ENCODE results near the gene FRRS1.

Gene FRRS1

DNA sequence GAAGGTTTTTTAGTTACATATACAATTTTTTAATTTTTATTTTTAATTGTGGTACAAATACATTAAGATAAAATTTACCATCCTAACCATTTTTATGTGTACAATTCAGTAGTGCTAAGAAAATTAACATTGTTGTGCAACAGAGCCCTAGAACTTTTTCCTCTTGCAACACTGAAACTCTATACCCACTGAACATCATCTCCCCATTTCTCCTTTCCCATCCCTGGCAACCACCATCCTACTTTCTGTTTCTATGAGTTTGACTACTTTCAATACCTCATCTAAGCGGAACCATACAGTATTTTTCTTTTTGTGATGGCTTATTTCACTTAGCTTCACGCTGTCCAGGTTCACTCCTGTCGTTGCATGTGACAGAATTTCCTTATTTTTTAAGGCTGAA is 66.4 kb downstream of the FRRS1 start:
- H4K91ac ChIP-seq (ENCODE audit: low read depth, low read length, poor library complexity) = no peak overlapping the region
- H3K27me3 ChIP-seq (ENCODE audit: control insufficient read depth in 3 of 3, insufficient read depth in 3 of 3, low read depth in 1 of 3, low read length in 3 of 3) = no peaks in the 10 kb centered on the region
- DNase-seq (ENCODE audit: low spot score) = no peak
- no peak overlapping the region for H3K4ac ChIP-seq (ENCODE audit: low read length)
- H2AFZ ChIP-seq (ENCODE audit: low read length) = no peak overlapping the region
- no peaks in the 10 kb centered on the region for H3K36me3 ChIP-seq (replicated peaks in 1 of 2; ENCODE audit: control insufficient read depth in 2 of 2, insufficient read depth in 2 of 2, low read length in 2 of 2)
- no peak overlapping the region for H2AK5ac ChIP-seq (ENCODE audit: low read depth, low read length)
- H3K9me3 ChIP-seq (replicated peaks in 1 of 2; ENCODE audit: control insufficient read depth in 2 of 2, insufficient read depth in 1 of 2, low read depth in 1 of 2, low read length in 2 of 2) = peaks cover 2 to 5% of the 10 kb centered on the region in 2 donors
- no peak overlapping the region for H2BK120ac ChIP-seq (ENCODE audit: low read depth, low read length)
- H3K79me1 ChIP-seq (ENCODE audit: low read depth, low read length) = no peaks in the 10 kb centered on the region
- no peak overlapping the region for H2BK5ac ChIP-seq (ENCODE audit: low read length)
- no peak overlapping the region for H3K14ac ChIP-seq (ENCODE audit: low read length)
- H3K4me3 ChIP-seq (ENCODE audit: low read length in 2 of 2) = no peak overlapping the region
- H4K8ac ChIP-seq (ENCODE audit: low read depth, low read length) = no peak overlapping the region
- no peak overlapping the region for H3K9ac ChIP-seq (ENCODE audit: low read depth, low read length, poor library complexity)
- WGBS, 2 donors (ENCODE audit: extremely low coverage in 2 of 2, insufficient read length in 2 of 2, insufficient replicate concordance in 1 of 2) = no CpG with 5 or more reads among the region's 3 CpGs
- H3K18ac ChIP-seq (ENCODE audit: low read length) = no peak overlapping the region
- H3K4me1 ChIP-seq (ENCODE audit: control insufficient read depth in 2 of 2, insufficient read depth in 1 of 2, low read depth in 1 of 2, low read length in 2 of 2) = no peaks in the 10 kb centered on the region
- no peak overlapping the region for H3K23ac ChIP-seq (ENCODE audit: low read depth, low read length, poor library complexity)
- no peak overlapping the region for H3K4me2 ChIP-seq (ENCODE audit: insufficient read depth, low read length, poor library complexity, severe bottlenecking)
- H2BK12ac ChIP-seq (ENCODE audit: low read length) = no peak overlapping the region
- no peak overlapping the region for H2BK15ac ChIP-seq (ENCODE audit: low read length)
- no peak overlapping the region for H3K27ac ChIP-seq (replicated peaks; ENCODE audit: low read length)

DNA sequence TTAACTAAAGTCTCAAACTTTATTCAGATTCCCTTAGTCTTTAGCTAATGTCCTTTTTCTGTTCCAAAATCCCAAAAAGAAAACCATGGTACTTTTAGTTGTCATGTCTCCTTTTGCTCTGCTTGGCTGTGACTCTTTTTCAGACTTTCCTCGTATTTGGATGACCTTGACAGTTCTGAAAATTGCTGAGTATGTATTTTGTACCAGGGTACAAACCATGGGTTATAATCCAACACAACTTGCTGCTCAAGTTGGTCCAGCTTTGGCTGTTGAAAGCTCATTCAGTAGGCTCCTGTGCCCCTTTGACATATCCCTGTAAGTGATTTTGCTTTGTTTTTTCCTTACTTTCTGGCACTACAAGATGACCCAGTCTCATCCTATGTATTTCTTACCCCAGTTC is 68.9 kb downstream of the FRRS1 start:
- H2BK12ac ChIP-seq (ENCODE audit: low read length) = no peak overlapping the region
- peaks cover 0 to 5% of the 10 kb centered on the region in 2 donors for H3K9me3 ChIP-seq (replicated peaks in 1 of 2; ENCODE audit: control insufficient read depth in 2 of 2, insufficient read depth in 1 of 2, low read depth in 1 of 2, low read length in 2 of 2)
- H3K4ac ChIP-seq (ENCODE audit: low read length) = no peak overlapping the region
- H2BK15ac ChIP-seq (ENCODE audit: low read length) = no peak overlapping the region
- H3K79me1 ChIP-seq (ENCODE audit: low read depth, low read length) = no peaks in the 10 kb centered on the region
- H4K8ac ChIP-seq (ENCODE audit: low read depth, low read length) = no peak overlapping the region
- no peak overlapping the region for H2AK5ac ChIP-seq (ENCODE audit: low read depth, low read length)
- no peaks in the 10 kb centered on the region for H3K36me3 ChIP-seq (replicated peaks in 1 of 2; ENCODE audit: control insufficient read depth in 2 of 2, insufficient read depth in 2 of 2, low read length in 2 of 2)
- no peak overlapping the region for H2AFZ ChIP-seq (ENCODE audit: low read length)
- no peak overlapping the region for H3K18ac ChIP-seq (ENCODE audit: low read length)
- no peak overlapping the region for H3K23ac ChIP-seq (ENCODE audit: low read depth, low read length, poor library complexity)
- H2BK120ac ChIP-seq (ENCODE audit: low read depth, low read length) = no peak overlapping the region
- H3K4me2 ChIP-seq (ENCODE audit: insufficient read depth, low read length, poor library complexity, severe bottlenecking) = no peak overlapping the region
- H3K4me1 ChIP-seq (ENCODE audit: control insufficient read depth in 2 of 2, insufficient read depth in 1 of 2, low read depth in 1 of 2, low read length in 2 of 2) = no peaks in the 10 kb centered on the region
- no peak overlapping the region for H3K14ac ChIP-seq (ENCODE audit: low read length)
- no peak overlapping the region for H3K27ac ChIP-seq (replicated peaks; ENCODE audit: low read length)
- no peak overlapping the region for H3K9ac ChIP-seq (ENCODE audit: low read depth, low read length, poor library complexity)
- H2BK5ac ChIP-seq (ENCODE audit: low read length) = no peak overlapping the region
- no peak for DNase-seq (ENCODE audit: low spot score)
- H3K27me3 ChIP-seq (ENCODE audit: control insufficient read depth in 3 of 3, insufficient read depth in 3 of 3, low read depth in 1 of 3, low read length in 3 of 3) = no peaks in the 10 kb centered on the region
- no peak overlapping the region for H3K4me3 ChIP-seq (ENCODE audit: low read length in 2 of 2)
- no CpG with 5 or more reads among the region's 1 CpG for WGBS, 2 donors (ENCODE audit: extremely low coverage in 2 of 2, insufficient read length in 2 of 2, insufficient replicate concordance in 1 of 2)
- H4K91ac ChIP-seq (ENCODE audit: low read depth, low read length, poor library complexity) = no peak overlapping the region

DNA sequence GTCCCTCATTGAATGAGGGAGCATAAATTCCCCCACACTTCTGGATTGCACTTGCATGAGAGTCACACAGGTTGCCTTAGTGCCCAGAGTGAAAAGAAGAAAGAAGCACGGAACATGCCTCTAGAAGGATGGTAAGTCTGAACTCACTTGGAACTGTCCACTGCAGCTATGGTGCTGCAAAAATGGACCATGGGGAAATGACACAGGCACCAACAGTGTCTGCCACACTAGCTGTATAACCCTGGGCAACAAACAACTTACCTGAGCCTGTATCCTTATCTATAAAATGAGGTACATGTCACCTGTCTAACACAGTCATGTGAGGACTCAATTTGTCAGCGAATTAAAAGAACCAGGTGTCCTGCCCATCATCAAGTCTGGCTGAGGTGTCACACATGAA is 69.8 kb downstream of the FRRS1 start:
- Histone ChIP-seq H3K14ac (ENCODE audit: low read length) (no peak overlapping the region), H3K9ac (ENCODE audit: low read depth, low read length, poor library complexity) (no peak overlapping the region), H3K4me1 (ENCODE audit: control insufficient read depth in 2 of 2, insufficient read depth in 1 of 2, low read depth in 1 of 2, low read length in 2 of 2) (no peaks in the 10 kb centered on the region), H3K18ac (ENCODE audit: low read length) (no peak overlapping the region), H3K4me3 (ENCODE audit: low read length in 2 of 2) (no peak overlapping the region), H3K9me3 (replicated peaks in 1 of 2; ENCODE audit: control insufficient read depth in 2 of 2, insufficient read depth in 1 of 2, low read depth in 1 of 2, low read length in 2 of 2) (peaks cover 0 to 5% of the 10 kb centered on the region in 2 donors), H3K27ac (replicated peaks; ENCODE audit: low read length) (no peak overlapping the region), H3K36me3 (replicated peaks in 1 of 2; ENCODE audit: control insufficient read depth in 2 of 2, insufficient read depth in 2 of 2, low read length in 2 of 2) (no peaks in the 10 kb centered on the region), H3K23ac (ENCODE audit: low read depth, low read length, poor library complexity) (no peak overlapping the region), H3K27me3 (ENCODE audit: control insufficient read depth in 3 of 3, insufficient read depth in 3 of 3, low read depth in 1 of 3, low read length in 3 of 3) (no peaks in the 10 kb centered on the region), H2BK120ac (ENCODE audit: low read depth, low read length) (no peak overlapping the region), H2BK5ac (ENCODE audit: low read length) (no peak overlapping the region), H2AFZ (ENCODE audit: low read length) (no peak overlapping the region), H4K91ac (ENCODE audit: low read depth, low read length, poor library complexity) (no peak overlapping the region), H4K8ac (ENCODE audit: low read depth, low read length) (no peak overlapping the region), H3K4ac (ENCODE audit: low read length) (no peak overlapping the region), H3K4me2 (ENCODE audit: insufficient read depth, low read length, poor library complexity, severe bottlenecking) (no peak overlapping the region), H2BK12ac (ENCODE audit: low read length) (no peak overlapping the region), H2BK15ac (ENCODE audit: low read length) (no peak overlapping the region), H3K79me1 (ENCODE audit: low read depth, low read length) (no peaks in the 10 kb centered on the region), H2AK5ac (ENCODE audit: low read depth, low read length) (no peak overlapping the region)
- no peak for DNase-seq (ENCODE audit: low spot score)
- no CpG with 5 or more reads among the region's 2 CpGs for WGBS, 2 donors (ENCODE audit: extremely low coverage in 2 of 2, insufficient read length in 2 of 2, insufficient replicate concordance in 1 of 2)

DNA sequence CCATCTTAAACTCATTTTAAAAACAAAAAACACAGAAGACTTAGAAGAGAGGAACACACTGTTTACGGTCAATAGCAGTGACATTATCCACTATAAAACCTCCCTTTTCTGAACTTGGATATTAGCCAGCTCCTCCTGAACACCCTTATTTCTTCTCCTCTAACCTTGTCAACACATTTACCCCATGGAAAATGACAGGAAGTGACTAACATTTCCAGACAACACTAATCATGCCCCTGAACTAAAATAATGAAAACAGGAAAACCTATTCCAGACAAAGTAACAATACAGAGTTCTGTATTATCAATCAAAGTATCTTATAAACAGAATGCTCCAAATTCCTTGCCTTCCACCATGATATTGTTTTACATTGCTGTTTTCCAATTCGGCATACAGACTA is 75.3 kb downstream of the FRRS1 start:
- Histone ChIP-seq H4K91ac (ENCODE audit: low read depth, low read length, poor library complexity) (no peak overlapping the region), H2BK120ac (ENCODE audit: low read depth, low read length) (no peak overlapping the region), H3K9ac (ENCODE audit: low read depth, low read length, poor library complexity) (no peak overlapping the region), H3K9me3 (replicated peaks in 1 of 2; ENCODE audit: control insufficient read depth in 2 of 2, insufficient read depth in 1 of 2, low read depth in 1 of 2, low read length in 2 of 2) (peaks cover 0 to 3% of the 10 kb centered on the region in 2 donors), H3K4me1 (ENCODE audit: control insufficient read depth in 2 of 2, insufficient read depth in 1 of 2, low read depth in 1 of 2, low read length in 2 of 2) (no peaks in the 10 kb centered on the region), H3K27ac (replicated peaks; ENCODE audit: low read length) (no peak overlapping the region), H3K18ac (ENCODE audit: low read length) (no peak overlapping the region), H2BK15ac (ENCODE audit: low read length) (no peak overlapping the region), H3K4ac (ENCODE audit: low read length) (no peak overlapping the region), H3K4me2 (ENCODE audit: insufficient read depth, low read length, poor library complexity, severe bottlenecking) (no peak overlapping the region), H3K79me1 (ENCODE audit: low read depth, low read length) (no peaks in the 10 kb centered on the region), H3K27me3 (ENCODE audit: control insufficient read depth in 3 of 3, insufficient read depth in 3 of 3, low read depth in 1 of 3, low read length in 3 of 3) (no peaks in the 10 kb centered on the region), H3K4me3 (ENCODE audit: low read length in 2 of 2) (no peak overlapping the region), H2BK5ac (ENCODE audit: low read length) (no peak overlapping the region), H2AK5ac (ENCODE audit: low read depth, low read length) (no peak overlapping the region), H3K23ac (ENCODE audit: low read depth, low read length, poor library complexity) (no peak overlapping the region), H4K8ac (ENCODE audit: low read depth, low read length) (no peak overlapping the region), H3K14ac (ENCODE audit: low read length) (no peak overlapping the region), H3K36me3 (replicated peaks in 1 of 2; ENCODE audit: control insufficient read depth in 2 of 2, insufficient read depth in 2 of 2, low read length in 2 of 2) (peaks cover 0 to 18% of the 10 kb centered on the region in 2 donors), H2AFZ (ENCODE audit: low read length) (no peak overlapping the region), H2BK12ac (ENCODE audit: low read length) (no peak overlapping the region)
- no peak for DNase-seq (ENCODE audit: low spot score)
- WGBS, 2 donors (ENCODE audit: extremely low coverage in 2 of 2, insufficient read length in 2 of 2, insufficient replicate concordance in 1 of 2) = no CpG with 5 or more reads among the region's 2 CpGs

Data from neuronal stem cell (in vitro differentiated cells).